Caco-2 (cell line): ENCODE measurements around the gene BPNT1. TPM values are rescaled to one million over a fixed set of nuclear protein-coding genes. Genes with fewer than 3 reads are reported as not detected.
"Not testable (repeated sequence)": the region's sequence is repeated elsewhere in the genome, so short reads cannot be mapped to it uniquely, and the experiment has no call there.

Source experiments
- BruUV-seq: library from RNA; stranded (reverse); fragments of 400-500 nt; replicated peaks from 2 replicates; lab custom pipeline; 2021; lab: Mats Ljungman, UMichigan
- CTCF ChIA-PET: fragments of 300-600 bp; sonication (Branson Sonifier 250); formaldehyde crosslinking; loops from one replicate; lab custom pipeline; 2022; ENCODE audit warnings: antibody characterized with exemption; lab: Charles Lee
- POLR2A ChIA-PET: fragments of 300-600 bp; sonication (Branson Sonifier 250); formaldehyde crosslinking; loops from one replicate; lab custom pipeline; 2022; ENCODE audit warnings: antibody characterized with exemption; lab: Charles Lee
- DNase-seq, 2 experiments: peaks; one replicate each; pipeline versions ENCODE4 v3.0.0 to v3.0.0-alpha.2; 2020 to 2022
- H3K27me3 ChIP-seq: replicated peaks from 2 replicates; pipeline ENCODE4 v1.6.0; 2011; ENCODE audit warnings: low read length; ENCODE audit not compliant: control insufficient read depth, insufficient read depth
- H3K36me3 ChIP-seq: 2 replicates; pipeline ENCODE4 v1.5.1; 2011; ENCODE audit warnings: low read length; ENCODE audit not compliant: control insufficient read depth, insufficient read depth
- H3K4me1 ChIP-seq: fragments of 250-450 bp; sonication (Bioruptor Pico); 2 replicates; pipeline ENCODE4 v1.5.1; 2020; ENCODE audit warnings: mild to moderate bottlenecking
- H3K4me3 ChIP-seq: 2 replicates; pipeline ENCODE4 v1.5.1; 2011; ENCODE audit warnings: low read depth, mild to moderate bottlenecking, control low read depth, low read length
- H3K9me3 ChIP-seq: fragments of 250-450 bp; sonication (Bioruptor Pico); 2 replicates; pipeline ENCODE4 v1.5.1; 2020; ENCODE audit warnings: mild to moderate bottlenecking, moderate library complexity
- H3K27ac Mint-ChIP-seq: one replicate; pipeline ENCODE4 v1.8.0; 2022; ENCODE audit warnings: mixed read lengths; ENCODE audit not compliant: unreplicated experiment
- H3K27me3 Mint-ChIP-seq: one replicate; pipeline ENCODE4 v1.8.0; 2022; ENCODE audit warnings: mixed read lengths; ENCODE audit not compliant: insufficient read depth, unreplicated experiment
- H3K36me3 Mint-ChIP-seq: one replicate; pipeline ENCODE4 v1.8.0; 2022; ENCODE audit warnings: mild to moderate bottlenecking, mixed read lengths; ENCODE audit not compliant: insufficient read depth, unreplicated experiment
- H3K4me1 Mint-ChIP-seq: one replicate; pipeline ENCODE4 v1.8.0; 2022; ENCODE audit warnings: low read depth, mixed read lengths; ENCODE audit not compliant: unreplicated experiment
- H3K4me3 Mint-ChIP-seq: one replicate; pipeline ENCODE4 v1.8.0; 2022; ENCODE audit warnings: mild to moderate bottlenecking, moderate library complexity, mixed read lengths; ENCODE audit not compliant: unreplicated experiment
- H3K9me3 Mint-ChIP-seq: one replicate; pipeline ENCODE4 v1.8.0; 2022; ENCODE audit warnings: mixed read lengths; ENCODE audit not compliant: unreplicated experiment
- CTCF ChIP-seq, 2 experiments: fragments of 200-600 bp in 1 of 2; IDR thresholded peaks; 1 replicate in 1 of 2; 2 replicates in 1 of 2; pipeline versions ENCODE4 v1.5.1 to v1.8.0; 2011 to 2022; ENCODE audit warnings: antibody characterized with exemption in 1 of 2, control low read depth in 1 of 2, inconsistent platforms in 1 of 2, low read depth in 1 of 2, low read length in 1 of 2, mild to moderate bottlenecking in 1 of 2, moderate library complexity in 1 of 2; ENCODE audit not compliant: insufficient read depth in 1 of 2, severe bottlenecking in 1 of 2, unreplicated experiment in 1 of 2
- intact Hi-C: fragments of 100-400 bp; cut with micrococcal nuclease; formaldehyde crosslinking; loops from one replicate; pipeline ENCODE4 v1.10.0; 2022; ENCODE audit not compliant: unreplicated experiment
- total RNA-seq: library from RNA; stranded (reverse); gene quantifications from 2 replicates; pipeline ENCODE4 v1.2.3, GENCODE V29; 2022

The BPNT1 gene
- total RNA-seq, 1 experiment from 2014 or later: 25.0 TPM

GRCh38 chr1:220093361-220094015 lies 3.9 kb upstream of the BPNT1 start:
- ChIA-PET CTCF (no interaction called here), POLR2A (interaction anchor here (0.6 kb wide), 1 partner anchor 20 kb away, joined by 4 read pairs; no protein-coding TSS in a partner anchor)
- H3K9me3 Mint-ChIP-seq: no peaks in the 10 kb centered on the region
- H3K27ac Mint-ChIP-seq: no peak overlapping the region
- H3K27me3 Mint-ChIP-seq: no peaks in the 10 kb centered on the region
- no TSS peak for BruUV-seq
- no peak for TF ChIP-seq CTCF (IDR thresholded peaks at IDR 0.05; ENCODE audit: insufficient read depth in 1 of 2, low read depth in 1 of 2, low read length in 1 of 2, severe bottlenecking in 1 of 2, unreplicated experiment in 1 of 2)
- H3K4me3 Mint-ChIP-seq: peak overlapping the region; percentile 69
- no peaks in the 10 kb centered on the region for H3K27me3 ChIP-seq
- peaks cover 42% of the 10 kb centered on the region for H3K36me3 Mint-ChIP-seq
- peaks cover 10% of the 10 kb centered on the region for H3K4me1 Mint-ChIP-seq
- H3K4me3 ChIP-seq: peak overlapping the region; percentile 85
- H3K4me1 ChIP-seq: 0 out of 2 replicates have a peak, but pooled peaks cover 5% of the 10 kb centered on the region
- intact Hi-C loops: loop anchor here (1.0 kb wide), 2 partner anchors 29 to 47 kb away; partner anchors contain the start of gene EPRS1
- no peaks in the 10 kb centered on the region for H3K9me3 ChIP-seq
- no peak for DNase-seq
- H3K36me3 ChIP-seq: peaks cover 2% of the 10 kb centered on the region; the same call in 1 of the 2 replicates

GRCh38 chr1:220092694-220093093 lies 3.1 kb upstream of the BPNT1 start:
- POLR2A ChIA-PET: no interaction called here

GRCh38 chr1:220086261-220086686 lies 3.3 kb downstream of the BPNT1 start:
- H3K27me3 Mint-ChIP-seq, BruUV-seq, H3K4me1 ChIP-seq, H3K9me3 ChIP-seq, H3K27me3 ChIP-seq, H3K4me3 Mint-ChIP-seq, H3K9me3 Mint-ChIP-seq, H3K4me1 Mint-ChIP-seq, H3K27ac Mint-ChIP-seq, H3K36me3 ChIP-seq, H3K4me3 ChIP-seq, POLR2A ChIA-PET, intact Hi-C loops: not testable (repeated sequence)
- DNase-seq: peak in 1 of 2 experiments; percentile 27
- H3K36me3 Mint-ChIP-seq: peaks cover 14% of the 10 kb centered on the region
- CTCF ChIA-PET: interaction anchor here (0.7 kb wide), 2 partner anchors 20 to 22 kb away, joined by 3 read pairs; no protein-coding TSS in a partner anchor

More at GRCh38 chr1:220092694-220093093, 3.1 kb upstream of the BPNT1 start:
- Mint-ChIP-seq H3K36me3 (peaks cover 35% of the 10 kb centered on the region), H3K27ac (no peak overlapping the region), H3K4me1 (peaks cover 10% of the 10 kb centered on the region), H3K27me3 (no peaks in the 10 kb centered on the region), H3K4me3 (no peak overlapping the region), H3K9me3 (no peaks in the 10 kb centered on the region)
- intact Hi-C loops: loop anchor here (1.0 kb wide), 1 partner anchor 46 kb away; the partner anchor contains the start of gene EPRS1
- 0 out of 2 replicates have a peak, but pooled peaks cover 5% of the 10 kb centered on the region for H3K4me1 ChIP-seq
- no peak for TF ChIP-seq CTCF (IDR thresholded peaks at IDR 0.05; ENCODE audit: insufficient read depth in 1 of 2, low read depth in 1 of 2, low read length in 1 of 2, severe bottlenecking in 1 of 2, unreplicated experiment in 1 of 2)
- no peak for DNase-seq
- H3K4me3 ChIP-seq: no peak overlapping the region
- no peaks in the 10 kb centered on the region for H3K9me3 ChIP-seq
- no TSS peak for BruUV-seq
- no peaks in the 10 kb centered on the region for H3K36me3 ChIP-seq
- CTCF ChIA-PET: no interaction called here
- no peaks in the 10 kb centered on the region for H3K27me3 ChIP-seq
